ENCODE results near the gene CACNA1C.

CACNA1C gene

GRCh38 chr12:2454601-2455177 lies 401.9 kb downstream of the CACNA1C start:
- Histone ChIP-seq H3K4me3 (ENCODE audit: low read depth, low read length) (no peak overlapping the region), H3K27ac (ENCODE audit: low read depth, low read length) (no peak overlapping the region)

GRCh38 chr12:2455410-2455809 lies 402.6 kb downstream of the CACNA1C start:
- no peak overlapping the region for H3K27ac ChIP-seq (ENCODE audit: low read depth, low read length)
- H3K4me1 ChIP-seq (ENCODE audit: control insufficient read depth, insufficient read depth, low read length, unreplicated experiment): peaks cover 34% of the 10 kb centered on the region
- H3K27me3 ChIP-seq (ENCODE audit: insufficient read depth, low read length): no peaks in the 10 kb centered on the region
- H3K4me3 ChIP-seq (ENCODE audit: low read depth, low read length): no peak overlapping the region
- no peaks in the 10 kb centered on the region for H3K36me3 ChIP-seq (ENCODE audit: insufficient read depth, low read length)
- H3K79me2 ChIP-seq (ENCODE audit: control insufficient read depth, insufficient read depth, low read length, unreplicated experiment): no peaks in the 10 kb centered on the region
- H2AFZ ChIP-seq (ENCODE audit: low read length, unreplicated experiment): no peak overlapping the region

More at GRCh38 chr12:2454601-2455177, 401.9 kb downstream of the CACNA1C start:
- Histone ChIP-seq H3K36me3 (ENCODE audit: insufficient read depth, low read length) (no peaks in the 10 kb centered on the region), H2AFZ (ENCODE audit: low read length, unreplicated experiment) (no peak overlapping the region), H3K79me2 (ENCODE audit: control insufficient read depth, insufficient read depth, low read length, unreplicated experiment) (no peaks in the 10 kb centered on the region), H3K27me3 (ENCODE audit: insufficient read depth, low read length) (no peaks in the 10 kb centered on the region), H3K4me1 (ENCODE audit: control insufficient read depth, insufficient read depth, low read length, unreplicated experiment) (peaks cover 34% of the 10 kb centered on the region)

GRCh38 chr12:2456122-2456812 lies 403.5 kb downstream of the CACNA1C start:
- H3K4me3 ChIP-seq (ENCODE audit: low read depth, low read length): no peak overlapping the region
- no peak overlapping the region for H2AFZ ChIP-seq (ENCODE audit: low read length, unreplicated experiment)
- no peaks in the 10 kb centered on the region for H3K36me3 ChIP-seq (ENCODE audit: insufficient read depth, low read length)
- H3K27me3 ChIP-seq (ENCODE audit: insufficient read depth, low read length): no peaks in the 10 kb centered on the region
- peaks cover 25% of the 10 kb centered on the region for H3K4me1 ChIP-seq (ENCODE audit: control insufficient read depth, insufficient read depth, low read length, unreplicated experiment)
- no peaks in the 10 kb centered on the region for H3K79me2 ChIP-seq (ENCODE audit: control insufficient read depth, insufficient read depth, low read length, unreplicated experiment)
- no peak overlapping the region for H3K27ac ChIP-seq (ENCODE audit: low read depth, low read length)

- Histone ChIP-seq H3K27ac (ENCODE audit: low read depth, low read length) (no peak overlapping the region), H3K4me1 (ENCODE audit: control insufficient read depth, insufficient read depth, low read length, unreplicated experiment) (peaks cover 20% of the 10 kb centered on the region), H3K79me2 (ENCODE audit: control insufficient read depth, insufficient read depth, low read length, unreplicated experiment) (no peaks in the 10 kb centered on the region), H3K4me3 (ENCODE audit: low read depth, low read length) (no peak overlapping the region), H3K27me3 (ENCODE audit: insufficient read depth, low read length) (no peaks in the 10 kb centered on the region), H3K36me3 (ENCODE audit: insufficient read depth, low read length) (no peaks in the 10 kb centered on the region), H2AFZ (ENCODE audit: low read length, unreplicated experiment) (no peak overlapping the region)
Measured at GRCh38 chr12:2456813-2457186, 404.0 kb downstream of the CACNA1C start.

GRCh38 chr12:2457215-2457932 lies 404.6 kb downstream of the CACNA1C start:
- Histone ChIP-seq H2AFZ (ENCODE audit: low read length, unreplicated experiment) (no peak overlapping the region), H3K79me2 (ENCODE audit: control insufficient read depth, insufficient read depth, low read length, unreplicated experiment) (no peaks in the 10 kb centered on the region), H3K27me3 (ENCODE audit: insufficient read depth, low read length) (no peaks in the 10 kb centered on the region), H3K4me3 (ENCODE audit: low read depth, low read length) (no peak overlapping the region), H3K4me1 (ENCODE audit: control insufficient read depth, insufficient read depth, low read length, unreplicated experiment) (peaks cover 17% of the 10 kb centered on the region), H3K27ac (ENCODE audit: low read depth, low read length) (no peak overlapping the region), H3K36me3 (ENCODE audit: insufficient read depth, low read length) (no peaks in the 10 kb centered on the region)

- Histone ChIP-seq H3K27me3 (ENCODE audit: insufficient read depth, low read length) (no peaks in the 10 kb centered on the region), H3K79me2 (ENCODE audit: control insufficient read depth, insufficient read depth, low read length, unreplicated experiment) (no peaks in the 10 kb centered on the region), H3K4me3 (ENCODE audit: low read depth, low read length) (no peak overlapping the region), H3K27ac (ENCODE audit: low read depth, low read length) (no peak overlapping the region), H2AFZ (ENCODE audit: low read length, unreplicated experiment) (no peak overlapping the region), H3K4me1 (ENCODE audit: control insufficient read depth, insufficient read depth, low read length, unreplicated experiment) (peaks cover 14% of the 10 kb centered on the region), H3K36me3 (ENCODE audit: insufficient read depth, low read length) (no peaks in the 10 kb centered on the region)
Measured at GRCh38 chr12:2457933-2458414, 405.2 kb downstream of the CACNA1C start.

GRCh38 chr12:2460051-2460670 lies 407.4 kb downstream of the CACNA1C start:
- Histone ChIP-seq H3K27me3 (ENCODE audit: insufficient read depth, low read length) (no peaks in the 10 kb centered on the region), H3K79me2 (ENCODE audit: control insufficient read depth, insufficient read depth, low read length, unreplicated experiment) (no peaks in the 10 kb centered on the region), H3K36me3 (ENCODE audit: insufficient read depth, low read length) (no peaks in the 10 kb centered on the region), H3K4me1 (ENCODE audit: control insufficient read depth, insufficient read depth, low read length, unreplicated experiment) (no peaks in the 10 kb centered on the region), H2AFZ (ENCODE audit: low read length, unreplicated experiment) (no peak overlapping the region), H3K4me3 (ENCODE audit: low read depth, low read length) (no peak overlapping the region), H3K27ac (ENCODE audit: low read depth, low read length) (no peak overlapping the region)

- no peak overlapping the region for H3K27ac ChIP-seq (ENCODE audit: low read depth, low read length)
- H3K36me3 ChIP-seq (ENCODE audit: insufficient read depth, low read length): no peaks in the 10 kb centered on the region
- H3K4me3 ChIP-seq (ENCODE audit: low read depth, low read length): no peak overlapping the region
- no peaks in the 10 kb centered on the region for H3K27me3 ChIP-seq (ENCODE audit: insufficient read depth, low read length)
- no peak overlapping the region for H2AFZ ChIP-seq (ENCODE audit: low read length, unreplicated experiment)
- no peaks in the 10 kb centered on the region for H3K79me2 ChIP-seq (ENCODE audit: control insufficient read depth, insufficient read depth, low read length, unreplicated experiment)
- H3K4me1 ChIP-seq (ENCODE audit: control insufficient read depth, insufficient read depth, low read length, unreplicated experiment): no peaks in the 10 kb centered on the region
Measured at GRCh38 chr12:2461046-2461445, 408.3 kb downstream of the CACNA1C start.

GRCh38 chr12:2461645-2462044 lies 408.9 kb downstream of the CACNA1C start:
- H2AFZ ChIP-seq (ENCODE audit: low read length, unreplicated experiment): no peak overlapping the region
- H3K4me3 ChIP-seq (ENCODE audit: low read depth, low read length): no peak overlapping the region
- no peaks in the 10 kb centered on the region for H3K36me3 ChIP-seq (ENCODE audit: insufficient read depth, low read length)
- H3K4me1 ChIP-seq (ENCODE audit: control insufficient read depth, insufficient read depth, low read length, unreplicated experiment): no peaks in the 10 kb centered on the region
- H3K27me3 ChIP-seq (ENCODE audit: insufficient read depth, low read length): no peaks in the 10 kb centered on the region
- H3K79me2 ChIP-seq (ENCODE audit: control insufficient read depth, insufficient read depth, low read length, unreplicated experiment): no peaks in the 10 kb centered on the region
- no peak overlapping the region for H3K27ac ChIP-seq (ENCODE audit: low read depth, low read length)

- H3K79me2 ChIP-seq (ENCODE audit: control insufficient read depth, insufficient read depth, low read length, unreplicated experiment): no peaks in the 10 kb centered on the region
Measured at GRCh38 chr12:2462087-2462486, 409.3 kb downstream of the CACNA1C start.

More at GRCh38 chr12:2462087-2462486, 409.3 kb downstream of the CACNA1C start:
- H3K4me1 ChIP-seq (ENCODE audit: control insufficient read depth, insufficient read depth, low read length, unreplicated experiment): no peaks in the 10 kb centered on the region
- H3K27me3 ChIP-seq (ENCODE audit: insufficient read depth, low read length): no peaks in the 10 kb centered on the region
- no peaks in the 10 kb centered on the region for H3K36me3 ChIP-seq (ENCODE audit: insufficient read depth, low read length)
- no peak overlapping the region for H2AFZ ChIP-seq (ENCODE audit: low read length, unreplicated experiment)
- H3K27ac ChIP-seq (ENCODE audit: low read depth, low read length): no peak overlapping the region
- H3K4me3 ChIP-seq (ENCODE audit: low read depth, low read length): no peak overlapping the region
